GM19239 (cell line): Measurements from ENCODE around the gene THSD4.

ENCODE experiments used
- DNase-seq: peaks from one replicate; pipeline ENCODE4 v3.0.0; 2011; ENCODE audit warnings: low spot score; ENCODE audit not compliant: insufficient read length
- FAIRE-seq: peaks from 2 replicates; lab custom pipeline; 2011; peaks lifted over from hg19 to GRCh38; lab: Jason Lieb, UNC

THSD4 gene

DNA sequence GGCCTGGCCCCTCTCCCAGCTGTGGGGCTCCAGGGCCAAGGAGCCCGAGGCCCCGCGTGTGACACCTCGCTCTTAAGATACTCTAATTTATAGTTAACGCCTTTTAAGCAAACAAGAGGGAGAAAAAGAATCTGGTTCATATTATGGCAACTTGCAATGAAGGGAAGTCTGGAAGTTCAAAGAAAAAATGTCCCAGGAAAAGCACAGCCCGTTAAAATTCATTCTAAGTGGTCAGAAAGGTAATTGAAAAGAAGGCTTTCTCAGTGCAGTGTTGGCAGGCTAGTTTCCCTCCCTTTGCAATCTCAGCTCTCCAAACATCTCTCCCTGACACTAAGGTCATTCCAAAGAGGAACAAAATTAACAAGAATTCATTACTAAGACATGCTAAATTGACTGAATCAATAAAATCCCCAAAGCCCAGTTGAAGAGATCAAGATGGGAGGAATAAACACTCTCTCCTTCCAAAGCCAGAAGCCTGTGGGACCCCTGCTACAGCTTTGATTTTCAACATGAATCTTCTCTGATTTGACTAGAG lies 339.3 kb downstream of the THSD4 start:
- FAIRE-seq (no peak), DNase-seq (no peak)

DNA sequence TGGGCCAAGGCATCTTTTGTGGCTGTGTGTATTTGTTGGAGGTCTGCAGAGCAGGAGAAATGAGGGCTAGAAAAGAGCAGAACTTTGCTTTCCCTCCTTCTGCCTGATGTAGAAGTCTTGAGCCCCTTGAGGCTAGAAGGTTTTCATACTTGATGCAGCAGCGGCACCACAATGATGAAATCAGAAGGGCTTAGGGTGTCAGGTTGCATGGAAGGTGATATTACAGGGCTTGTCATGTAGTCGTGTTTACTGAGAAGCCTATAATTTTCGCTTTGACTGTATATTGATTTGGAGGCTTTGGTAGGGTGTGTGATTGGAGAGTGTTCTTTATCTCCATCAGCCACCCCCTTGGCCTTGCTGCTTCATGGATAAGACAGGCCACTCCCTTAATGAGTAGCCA lies 339.8 kb downstream of the THSD4 start:
- FAIRE-seq (no peak), DNase-seq (no peak)

DNA sequence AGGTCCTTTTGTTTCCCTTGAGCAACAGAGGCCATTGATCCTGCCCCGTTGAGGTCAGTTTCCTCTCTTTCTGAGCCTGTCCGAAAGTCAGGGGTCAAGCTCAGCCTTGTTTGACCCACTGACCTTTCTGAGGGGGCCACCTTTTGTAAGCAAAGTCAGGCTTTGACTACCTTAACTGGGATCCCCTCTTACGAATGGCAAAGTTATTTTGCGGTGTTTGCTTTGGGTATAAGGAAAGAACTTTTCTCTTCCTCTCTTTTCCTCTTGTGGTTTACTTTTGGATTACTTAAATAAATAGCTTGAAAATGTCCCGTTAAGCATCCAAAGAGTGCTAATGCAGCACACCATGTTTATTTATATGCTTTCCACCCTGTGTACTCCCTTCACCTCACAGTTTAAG lies 340.6 kb downstream of the THSD4 start:
- FAIRE-seq (no peak), DNase-seq (no peak)

DNA sequence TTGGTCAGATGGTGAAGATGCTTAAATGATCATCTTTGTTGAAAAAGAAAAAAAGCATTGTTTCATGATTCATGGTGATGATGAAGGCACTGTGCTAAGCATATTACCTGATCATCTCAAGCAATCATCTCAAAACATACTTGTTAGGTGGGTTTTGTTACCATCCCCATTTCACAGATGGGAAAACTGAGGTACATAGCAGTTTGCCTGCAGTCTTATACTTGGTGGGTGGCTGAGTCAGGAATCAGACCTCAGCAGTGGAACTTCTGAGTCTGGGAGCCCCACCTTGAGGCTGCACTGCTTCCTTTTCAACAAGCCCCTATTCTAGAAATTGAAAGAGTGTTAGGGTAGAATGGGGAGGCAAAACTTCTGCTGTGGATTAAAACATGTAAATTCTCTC lies 341.1 kb downstream of the THSD4 start:
- DNase-seq (no peak), FAIRE-seq (no peak)

- no peak for DNase-seq
Observed at GRCh38 chr15:71456811-71457210, 341.5 kb downstream of the THSD4 start.

DNA sequence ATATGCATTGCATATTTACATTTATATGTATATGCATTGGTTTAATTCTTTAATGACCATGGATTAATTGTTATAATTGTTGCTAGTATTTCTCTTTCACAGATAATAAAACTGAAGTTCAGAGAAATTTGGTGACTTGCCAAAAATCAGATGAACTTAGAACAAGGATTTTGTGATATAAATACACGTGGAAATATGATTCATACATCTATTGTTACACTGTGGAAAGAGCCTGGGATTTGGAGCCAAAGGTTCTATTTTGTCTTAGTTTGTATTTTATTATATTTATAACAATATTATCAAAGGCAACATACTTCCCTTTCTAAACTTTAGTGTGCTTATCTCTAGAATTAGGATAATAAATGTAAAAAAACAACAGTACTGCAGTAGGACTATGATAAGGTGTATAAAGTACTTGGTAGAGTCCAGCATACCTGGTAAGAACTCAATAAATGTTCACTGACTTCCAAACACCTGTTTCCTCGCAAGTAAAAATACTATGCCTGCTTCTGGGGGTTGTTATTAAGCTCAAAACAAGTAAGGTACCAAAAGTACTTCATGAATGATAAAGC lies 342.9 kb downstream of the THSD4 start:
- FAIRE-seq (no peak), DNase-seq (no peak)

More at GRCh38 chr15:71456811-71457210, 341.5 kb downstream of the THSD4 start:
- no peak for FAIRE-seq

DNA sequence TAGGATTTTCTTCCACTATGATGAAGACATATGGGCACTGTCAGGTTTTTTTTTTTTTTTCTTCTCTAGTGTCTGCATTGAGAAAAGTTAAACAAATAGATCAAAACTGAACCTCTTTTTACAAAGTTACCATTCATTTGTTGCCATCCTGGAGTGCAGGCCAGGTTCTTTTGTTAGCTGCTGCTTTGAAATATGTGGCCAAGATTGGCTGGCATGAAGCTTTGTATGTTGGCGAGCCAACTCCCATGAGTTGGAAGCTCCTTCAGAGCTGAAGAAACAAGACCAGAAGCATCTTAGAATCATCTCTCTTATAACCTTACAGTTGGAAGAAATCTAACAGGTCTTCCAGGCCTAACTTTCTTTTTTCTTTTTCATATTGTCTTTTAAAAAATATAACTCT lies 346.5 kb downstream of the THSD4 start:
- FAIRE-seq (no peak), DNase-seq (no peak)

- DNase-seq (no peak), FAIRE-seq (no peak)
Observed at GRCh38 chr15:71462638-71463037, 347.4 kb downstream of the THSD4 start.

- DNase-seq (no peak), FAIRE-seq (no peak)
Observed at GRCh38 chr15:71463156-71463665, 347.9 kb downstream of the THSD4 start.

- DNase-seq = no peak
- FAIRE-seq = no peak
Observed at GRCh38 chr15:71465131-71465955, 350.1 kb downstream of the THSD4 start.

DNA sequence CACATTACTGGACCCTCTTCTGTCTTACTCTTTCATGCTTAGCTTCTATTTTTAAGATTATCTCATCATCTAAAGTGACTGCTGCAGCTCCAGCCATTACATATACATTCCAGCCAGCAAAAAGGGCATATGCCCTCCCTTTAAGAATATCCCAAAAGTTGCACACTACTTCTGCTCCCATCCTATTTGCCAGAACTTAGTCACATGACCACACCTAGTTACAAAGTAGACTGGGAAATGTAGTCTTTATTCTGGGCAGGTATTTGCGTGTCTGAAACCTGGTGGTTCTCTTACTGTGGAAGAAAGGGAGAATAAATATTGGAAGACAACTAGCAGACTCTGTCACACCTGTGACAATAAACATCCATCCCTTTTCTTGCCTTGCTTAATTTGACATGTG lies 353.4 kb downstream of the THSD4 start:
- FAIRE-seq (no peak), DNase-seq (no peak)

DNA sequence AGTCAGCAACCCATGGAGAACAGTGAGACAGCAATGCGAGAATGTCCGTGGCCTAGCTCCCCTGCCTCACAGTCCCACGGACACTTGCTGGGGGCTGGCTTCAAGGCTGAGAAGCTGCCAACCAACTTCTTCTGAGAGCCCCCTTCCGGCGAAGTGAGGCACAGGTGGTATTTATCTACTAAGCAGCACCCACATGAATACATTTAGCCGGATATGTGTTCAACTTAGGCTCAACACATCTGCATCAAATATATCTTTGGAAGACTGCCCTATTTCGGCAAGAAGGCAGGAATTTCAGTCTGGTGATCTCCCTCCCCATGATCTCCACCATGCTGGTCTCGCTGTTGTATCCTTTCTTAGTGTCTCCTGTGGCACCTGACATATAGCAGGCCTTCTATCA lies 354.1 kb downstream of the THSD4 start:
- DNase-seq = no peak

DNA sequence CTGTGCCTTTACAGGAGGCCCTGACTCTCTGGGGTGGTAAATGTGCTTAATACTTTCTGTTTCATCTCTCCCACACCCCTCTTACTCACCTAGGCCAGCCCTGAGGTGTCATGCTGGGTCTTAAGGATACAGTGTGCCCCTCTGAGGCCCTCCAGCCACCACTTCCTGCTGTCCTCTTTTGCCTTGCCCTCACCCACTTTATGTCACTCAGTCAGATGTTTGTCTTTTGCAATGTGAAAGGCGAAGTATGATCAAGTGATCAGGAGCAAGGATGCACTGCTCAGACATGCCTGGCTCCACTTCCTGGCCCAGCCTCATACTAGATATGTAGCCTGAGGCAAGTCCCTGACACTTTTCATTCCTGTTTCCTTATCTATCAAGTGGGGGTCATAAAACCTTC lies 356.1 kb downstream of the THSD4 start:
- FAIRE-seq (no peak), DNase-seq (no peak)

More for the DNA sequence above, 354.1 kb downstream of the THSD4 start:
- FAIRE-seq = no peak

DNA sequence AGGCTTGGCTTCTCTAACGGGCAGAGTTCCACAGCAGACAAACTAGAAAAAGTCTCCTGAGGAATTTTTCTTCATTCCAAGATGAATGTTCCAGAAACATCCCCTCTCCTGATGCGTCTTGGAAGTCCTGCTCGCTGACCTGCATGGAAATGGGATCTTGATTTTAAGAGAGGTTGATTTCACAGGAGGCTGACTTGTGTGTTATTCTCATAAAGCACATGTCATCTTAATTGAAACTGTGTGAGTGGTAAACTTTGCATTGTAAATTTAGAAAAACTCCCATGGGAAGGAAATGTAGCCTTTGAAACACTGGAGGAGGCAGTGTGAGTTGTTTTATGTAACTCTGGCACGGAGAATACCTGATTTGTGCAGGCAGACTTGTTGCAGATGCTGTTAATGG lies 357.3 kb downstream of the THSD4 start:
- no peak for DNase-seq
- FAIRE-seq = no peak

DNA sequence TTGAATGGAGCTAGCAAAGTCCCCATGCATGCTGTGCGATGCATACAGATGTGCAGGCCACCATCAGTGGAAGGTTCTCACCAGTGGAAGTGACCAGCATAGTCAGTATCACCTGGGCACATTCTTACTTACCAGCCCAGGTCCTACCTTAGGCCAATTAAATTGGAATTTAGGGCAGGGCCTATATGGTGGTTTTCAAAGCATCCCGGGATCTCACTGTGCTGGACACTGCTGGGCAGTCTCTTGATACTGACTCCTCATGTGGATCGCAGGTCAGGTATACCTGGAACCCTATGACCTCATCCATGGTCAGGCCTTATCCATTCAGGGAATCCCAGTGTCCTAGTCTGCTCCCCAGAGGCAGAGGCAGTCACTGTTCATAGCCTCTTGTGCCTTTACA lies 358.5 kb downstream of the THSD4 start:
- no peak for FAIRE-seq
- no peak for DNase-seq

DNA sequence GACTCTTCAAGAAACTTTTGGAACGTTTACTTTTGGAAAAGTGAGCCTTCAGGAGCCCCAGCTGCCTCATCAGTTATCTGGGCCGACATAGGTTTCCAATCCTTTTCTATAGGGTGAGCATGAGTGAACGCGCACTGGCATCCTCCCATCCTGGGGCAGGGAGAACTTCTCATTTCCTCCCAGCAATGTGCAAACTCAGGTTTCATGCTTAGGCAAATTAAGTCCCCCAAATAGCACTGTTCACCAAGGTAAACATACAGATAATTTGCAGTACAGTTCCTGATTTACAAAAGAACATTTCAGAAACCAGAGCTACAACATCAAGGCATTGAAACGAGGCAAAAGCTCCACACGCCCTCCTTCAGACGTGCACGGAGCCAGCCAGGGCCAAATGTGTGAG lies 361.6 kb downstream of the THSD4 start:
- no peak for DNase-seq
- FAIRE-seq = no peak

GRCh38 chr15:71480556-71480955 lies 365.3 kb downstream of the THSD4 start:
- DNase-seq = no peak
- FAIRE-seq = no peak

DNA sequence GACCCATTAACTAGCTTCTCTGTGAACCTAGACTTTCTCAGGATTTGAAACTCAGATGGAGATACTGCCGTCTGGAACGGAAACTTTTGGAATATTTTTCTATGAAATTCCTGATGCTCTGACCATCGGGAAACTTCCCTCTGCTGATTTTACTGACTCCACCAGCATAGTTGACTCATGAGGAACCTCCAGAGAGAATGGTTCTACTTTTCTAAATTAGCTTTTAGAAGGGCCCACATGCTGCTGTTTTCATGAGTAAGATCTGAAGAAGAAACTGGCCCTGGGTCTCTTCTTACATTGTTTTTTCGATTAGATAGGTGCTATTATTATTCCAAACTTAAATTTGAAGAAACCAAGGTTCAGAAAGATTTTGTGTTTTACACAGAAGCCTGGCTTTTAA lies 368.8 kb downstream of the THSD4 start:
- FAIRE-seq = no peak

GRCh38 chr15:71485094-71485693 lies 369.9 kb downstream of the THSD4 start:
- no peak for DNase-seq
- FAIRE-seq = no peak

More for the DNA sequence above, 368.8 kb downstream of the THSD4 start:
- DNase-seq = no peak

- DNase-seq (no peak), FAIRE-seq (no peak)
Observed at GRCh38 chr15:71489570-71489969, 374.3 kb downstream of the THSD4 start.

DNA sequence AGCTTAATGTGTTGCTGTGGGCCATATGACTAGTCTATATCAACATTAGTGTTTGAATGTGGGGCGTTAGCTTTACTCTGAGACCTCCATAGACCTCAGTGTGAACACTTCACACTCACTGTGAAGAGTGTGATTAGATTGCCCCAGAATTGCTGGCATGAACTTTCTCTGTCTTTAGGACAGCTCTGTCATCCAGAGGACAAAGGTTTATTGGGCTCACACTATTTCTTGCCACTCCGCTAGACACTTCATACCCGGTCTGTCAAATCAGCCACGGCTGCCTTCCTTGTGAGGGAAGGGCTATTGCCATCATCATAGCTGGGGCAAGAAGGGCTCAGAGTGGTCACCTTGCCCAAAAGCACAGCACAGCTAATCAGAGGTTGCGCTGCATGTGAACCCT lies 378.3 kb downstream of the THSD4 start:
- DNase-seq (no peak), FAIRE-seq (no peak)
